ENCODE measurements around the gene SDK1.

Gene SDK1

GRCh38 chr7:4014346-4015050 lies 713.4 kb downstream of the SDK1 start:
- DNase-seq (ENCODE audit: low read depth): no peak
- no peak for TF ChIP-seq CTCF (IDR thresholded peaks at IDR 0.05; ENCODE audit: insufficient read depth, low read depth, low read length, missing control alignments)
- H3K4me3 ChIP-seq (ENCODE audit: low read depth, low read length): no peak overlapping the region

DNA sequence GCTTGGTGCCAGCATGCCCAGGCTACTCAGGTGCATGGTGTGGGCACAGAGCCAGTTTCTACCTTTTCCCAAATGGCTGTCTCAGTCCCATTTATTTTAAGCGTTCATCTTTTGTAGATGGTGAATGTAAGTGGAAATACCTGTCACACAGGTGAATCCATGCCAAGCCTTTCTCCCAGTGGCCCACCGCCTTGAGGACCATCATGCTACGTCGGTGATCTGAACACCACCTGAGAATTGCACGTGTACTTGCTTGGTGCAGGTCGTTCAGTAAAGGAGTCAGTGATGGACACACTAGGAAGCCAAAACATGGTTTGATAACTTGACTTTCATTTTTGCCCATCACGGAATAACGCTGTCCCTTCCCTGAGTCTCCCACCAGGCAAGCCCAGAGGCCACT lies 714.3 kb downstream of the SDK1 start:
- no peak overlapping the region for H3K4me3 ChIP-seq (ENCODE audit: low read depth, low read length)
- DNase-seq (ENCODE audit: low read depth): no peak
- TF ChIP-seq CTCF (IDR thresholded peaks at IDR 0.05; ENCODE audit: insufficient read depth, low read depth, low read length, missing control alignments): no peak

- no peak overlapping the region for H3K4me3 ChIP-seq (ENCODE audit: low read depth, low read length)
- DNase-seq (ENCODE audit: low read depth): no peak
- TF ChIP-seq CTCF (IDR thresholded peaks at IDR 0.05; ENCODE audit: insufficient read depth, low read depth, low read length, missing control alignments): no peak
Observed at GRCh38 chr7:4015996-4016395, 714.9 kb downstream of the SDK1 start.

DNA sequence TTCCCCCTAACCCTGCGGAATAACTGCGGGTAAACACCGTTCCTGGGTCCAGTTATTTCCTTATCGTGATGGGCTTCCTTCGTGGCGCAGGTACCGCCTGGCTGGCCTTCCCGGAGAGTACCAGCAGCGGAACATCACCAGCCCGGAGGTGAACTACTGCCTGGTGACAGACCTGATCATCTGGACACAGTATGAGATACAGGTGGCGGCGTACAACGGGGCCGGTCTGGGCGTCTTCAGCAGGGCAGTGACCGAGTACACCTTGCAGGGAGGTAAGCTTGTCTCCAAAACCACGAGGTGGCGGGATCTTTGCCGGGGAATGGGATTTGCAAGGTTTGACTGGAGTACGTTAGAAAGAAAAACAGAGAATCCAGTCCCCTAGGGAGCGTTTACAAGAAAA lies 716.0 kb downstream of the SDK1 start:
- TF ChIP-seq CTCF (IDR thresholded peaks at IDR 0.05; ENCODE audit: insufficient read depth, low read depth, low read length, missing control alignments): no peak
- no peak overlapping the region for H3K4me3 ChIP-seq (ENCODE audit: low read depth, low read length)
- DNase-seq (ENCODE audit: low read depth): no peak

- DNase-seq (ENCODE audit: low read depth): no peak
- no peak for TF ChIP-seq CTCF (IDR thresholded peaks at IDR 0.05; ENCODE audit: insufficient read depth, low read depth, low read length, missing control alignments)
- no peak overlapping the region for H3K4me3 ChIP-seq (ENCODE audit: low read depth, low read length)
Observed at GRCh38 chr7:4017785-4018184, 716.7 kb downstream of the SDK1 start.

GRCh38 chr7:4018601-4019316 lies 717.7 kb downstream of the SDK1 start:
- no peak for TF ChIP-seq CTCF (IDR thresholded peaks at IDR 0.05; ENCODE audit: insufficient read depth, low read depth, low read length, missing control alignments)
- no peak for DNase-seq (ENCODE audit: low read depth)
- no peak overlapping the region for H3K4me3 ChIP-seq (ENCODE audit: low read depth, low read length)
